Measurements from ENCODE around the gene AMY2A. TPM values are rescaled to one million over a fixed set of nuclear protein-coding genes. Genes with fewer than 3 reads are reported as not detected.
"Not testable (repeated sequence)": the region's sequence is repeated elsewhere in the genome, so short reads cannot be mapped to it uniquely, and the experiment has no call there.

The AMY2A gene
- total RNA-seq (ENCODE audit: unreplicated experiment), result not detected
- long read RNA-seq, result 0 reads

GRCh38 chr1:103616994-103617477 is at the start of gene AMY2A:
Gene AMY2A (plus strand): TSS chr1:103617427. CDS start chr1:103617441, 14 bp downstream.
- H3K4me3 Mint-ChIP-seq (ENCODE audit: unreplicated experiment); H3K36me3 Mint-ChIP-seq (ENCODE audit: unreplicated experiment); H3K27me3 Mint-ChIP-seq (ENCODE audit: unreplicated experiment); DNase-seq; H3K4me1 Mint-ChIP-seq (ENCODE audit: low read depth, unreplicated experiment); H3K9me3 Mint-ChIP-seq (ENCODE audit: unreplicated experiment); H3K27ac Mint-ChIP-seq (ENCODE audit: unreplicated experiment): not testable (repeated sequence)

GRCh38 chr1:103569493-103569892 is 47.7 kb upstream of the AMY2A start:
- no peak overlapping the region for H3K27ac Mint-ChIP-seq (ENCODE audit: unreplicated experiment)
- H3K4me1 Mint-ChIP-seq (ENCODE audit: low read depth, unreplicated experiment), result no peaks in the 10 kb centered on the region
- no peak for DNase-seq
- H3K4me3 Mint-ChIP-seq (ENCODE audit: unreplicated experiment), result no peak overlapping the region
- H3K36me3 Mint-ChIP-seq (ENCODE audit: unreplicated experiment), result no peaks in the 10 kb centered on the region
- no peak for TF ChIP-seq CTCF (IDR thresholded peaks at IDR 0.05; ENCODE audit: partially characterized antibody, unreplicated experiment)
- H3K27me3 Mint-ChIP-seq (ENCODE audit: unreplicated experiment), result no peaks in the 10 kb centered on the region
- no peaks in the 10 kb centered on the region for H3K9me3 Mint-ChIP-seq (ENCODE audit: unreplicated experiment)

GRCh38 chr1:103571289-103571688 is 45.9 kb upstream of the AMY2A start, which contains the start of gene AMY2B:
Gene AMY2B (plus strand): TSS chr1:103571589. CDS start chr1:103571603, 14 bp downstream.
- not testable (repeated sequence) for H3K27ac Mint-ChIP-seq (ENCODE audit: unreplicated experiment); DNase-seq; H3K27me3 Mint-ChIP-seq (ENCODE audit: unreplicated experiment); H3K4me1 Mint-ChIP-seq (ENCODE audit: low read depth, unreplicated experiment); H3K36me3 Mint-ChIP-seq (ENCODE audit: unreplicated experiment); H3K9me3 Mint-ChIP-seq (ENCODE audit: unreplicated experiment); H3K4me3 Mint-ChIP-seq (ENCODE audit: unreplicated experiment)

GRCh38 chr1:103576065-103576464 is 41.2 kb upstream of the AMY2A start:
- Mint-ChIP-seq H3K9me3 (ENCODE audit: unreplicated experiment) (no peaks in the 10 kb centered on the region), H3K4me1 (ENCODE audit: low read depth, unreplicated experiment) (no peaks in the 10 kb centered on the region), H3K27ac (ENCODE audit: unreplicated experiment) (no peak overlapping the region), H3K4me3 (ENCODE audit: unreplicated experiment) (no peak overlapping the region), H3K36me3 (ENCODE audit: unreplicated experiment) (no peaks in the 10 kb centered on the region), H3K27me3 (ENCODE audit: unreplicated experiment) (no peaks in the 10 kb centered on the region)
- no peak for DNase-seq
- no peak for TF ChIP-seq CTCF (IDR thresholded peaks at IDR 0.05; ENCODE audit: partially characterized antibody, unreplicated experiment)

- H3K27ac Mint-ChIP-seq (ENCODE audit: unreplicated experiment); H3K4me3 Mint-ChIP-seq (ENCODE audit: unreplicated experiment): not testable (repeated sequence)
Measured at GRCh38 chr1:103576784-103577183, 40.4 kb upstream of the AMY2A start.

GRCh38 chr1:103582464-103582863 is 34.8 kb upstream of the AMY2A start:
- no peak for TF ChIP-seq CTCF (IDR thresholded peaks at IDR 0.05; ENCODE audit: partially characterized antibody, unreplicated experiment)
- Mint-ChIP-seq H3K4me1 (ENCODE audit: low read depth, unreplicated experiment) (no peaks in the 10 kb centered on the region), H3K9me3 (ENCODE audit: unreplicated experiment) (no peaks in the 10 kb centered on the region), H3K27ac (ENCODE audit: unreplicated experiment) (no peak overlapping the region), H3K27me3 (ENCODE audit: unreplicated experiment) (no peaks in the 10 kb centered on the region), H3K36me3 (ENCODE audit: unreplicated experiment) (no peaks in the 10 kb centered on the region), H3K4me3 (ENCODE audit: unreplicated experiment) (no peak overlapping the region)
- no peak for DNase-seq

More at GRCh38 chr1:103576784-103577183, 40.4 kb upstream of the AMY2A start:
- not testable (repeated sequence) for H3K9me3 Mint-ChIP-seq (ENCODE audit: unreplicated experiment); DNase-seq; H3K27me3 Mint-ChIP-seq (ENCODE audit: unreplicated experiment); H3K36me3 Mint-ChIP-seq (ENCODE audit: unreplicated experiment); H3K4me1 Mint-ChIP-seq (ENCODE audit: low read depth, unreplicated experiment)
